Panc1 (cell line): ENCODE data around the gene EHBP1. TPM values are rescaled to one million over a fixed set of nuclear protein-coding genes. Genes with fewer than 3 reads are reported as not detected.

Experiments
- ATAC-seq: fragments of 200-7000 bp; cut with Tn5 transposase; 2 replicates; pipeline ENCODE4 v1.9.1; 2020; ENCODE audit warnings: mild to moderate bottlenecking, moderate library complexity
- BruUV-seq: library from RNA; stranded (reverse); fragments of 400-500 nt; replicated peaks from 2 replicates; lab custom pipeline; 2021; lab: Mats Ljungman, UMichigan
- CTCF ChIA-PET: fragments of 300-600 bp; sonication (Branson Sonifier 250); formaldehyde crosslinking; loops from one replicate; lab custom pipeline; 2022; ENCODE audit warnings: antibody characterized with exemption; lab: Charles Lee
- POLR2A ChIA-PET: fragments of 300-600 bp; sonication (Branson Sonifier 250); formaldehyde crosslinking; loops from one replicate; lab custom pipeline; 2022; ENCODE audit warnings: antibody characterized with exemption; lab: Charles Lee
- DNase-seq: peaks from one replicate; pipeline ENCODE4 v3.0.0-alpha.2; 2010; ENCODE audit warnings: low read depth, low spot score
- H3K27ac ChIP-seq: 2 replicates; pipeline ENCODE4 v1.5.1; 2011; ENCODE audit warnings: mild to moderate bottlenecking, low read length, inconsistent platforms
- H3K27me3 ChIP-seq: fragments of 200-500 bp; sonication (Bioruptor generic); 2 replicates; pipeline ENCODE4 v1.6.0; 2014; ENCODE audit warnings: low read length, inconsistent platforms; ENCODE audit not compliant: control insufficient read depth, insufficient read depth
- H3K36me3 ChIP-seq: fragments of 200-500 bp; sonication (Bioruptor generic); 2 replicates; pipeline ENCODE4 v1.5.1; 2014; ENCODE audit warnings: inconsistent platforms, mild to moderate bottlenecking, low read length, moderate library complexity; ENCODE audit not compliant: control insufficient read depth, insufficient read depth
- H3K4me1 ChIP-seq: 2 replicates; pipeline ENCODE4 v1.5.1; 2011; ENCODE audit warnings: inconsistent platforms, mild to moderate bottlenecking, low read length, moderate library complexity; ENCODE audit not compliant: control insufficient read depth, insufficient read depth
- H3K4me3 ChIP-seq, 2 experiments: 2 replicates each; pipeline ENCODE4 v1.5.1; 2011 to 2012; ENCODE audit warnings: low read depth in 2 of 2, low read length in 2 of 2, mild to moderate bottlenecking in 2 of 2, inconsistent platforms in 1 of 2, moderate library complexity in 1 of 2
- H3K9me3 ChIP-seq: fragments of 200-500 bp; sonication (Bioruptor generic); 2 replicates; pipeline ENCODE4 v1.5.1; 2014; ENCODE audit warnings: low read depth, mild to moderate bottlenecking, inconsistent platforms, low read length, moderate library complexity; ENCODE audit not compliant: control insufficient read depth, insufficient read depth
- POLR2AphosphoS5 ChIP-seq: IDR thresholded peaks from 2 replicates; pipeline ENCODE4 v1.6.1; 2012; ENCODE audit warnings: mild to moderate bottlenecking, low read depth, low read length, moderate library complexity
- REST ChIP-seq, 2 experiments: IDR thresholded peaks; 2 replicates each; pipeline ENCODE4 v1.6.1; 2011 to 2012; ENCODE audit warnings: low read depth in 2 of 2, control low read depth in 1 of 2, low read length in 1 of 2, mild to moderate bottlenecking in 1 of 2, moderate library complexity in 1 of 2; ENCODE audit not compliant: insufficient read depth in 1 of 2
- SIN3A ChIP-seq: IDR thresholded peaks from 2 replicates; pipeline ENCODE4 v1.6.1; 2012; ENCODE audit warnings: low read depth, mild to moderate bottlenecking, low read length, moderate library complexity, borderline replicate concordance; ENCODE audit not compliant: insufficient read depth
- TCF7L2 ChIP-seq: IDR thresholded peaks from 2 replicates; pipeline ENCODE4 v1.6.1; 2011; ENCODE audit warnings: mild to moderate bottlenecking, low read depth, low read length, inconsistent platforms
- in situ Hi-C: cut with HindIII; loops from 2 replicates; pipeline ENCODE4 v1.10.0; 2016; ENCODE audit warnings: low sequenced_read_pairs, low pct_unique_long_range_greater_than_20kb
- intact Hi-C: fragments of 100-400 bp; cut with micrococcal nuclease; formaldehyde crosslinking; loops from one replicate; pipeline ENCODE4 v1.10.0; 2022; ENCODE audit not compliant: unreplicated experiment
- total RNA-seq: library from RNA; stranded (reverse); gene quantifications from one replicate; pipeline ENCODE4 v1.2.1, GENCODE V29; 2021; ENCODE audit not compliant: unreplicated experiment
- TF ChIP-seq, protein P1 (sequence below): fragments of 450-650 bp; IDR thresholded peaks from 2 replicates; pipeline ENCODE4 v1.5.1; 2017; ENCODE audit warnings: mild to moderate bottlenecking

EHBP1 gene
- total RNA-seq, 1 experiment from 2014 or later, result 46.1 TPM

- ATAC-seq (no peak), DNase-seq (no peak)
- TF ChIP-seq SIN3A (no peak), TCF7L2 (no peak)
- TF ChIP-seq, protein P1, sequence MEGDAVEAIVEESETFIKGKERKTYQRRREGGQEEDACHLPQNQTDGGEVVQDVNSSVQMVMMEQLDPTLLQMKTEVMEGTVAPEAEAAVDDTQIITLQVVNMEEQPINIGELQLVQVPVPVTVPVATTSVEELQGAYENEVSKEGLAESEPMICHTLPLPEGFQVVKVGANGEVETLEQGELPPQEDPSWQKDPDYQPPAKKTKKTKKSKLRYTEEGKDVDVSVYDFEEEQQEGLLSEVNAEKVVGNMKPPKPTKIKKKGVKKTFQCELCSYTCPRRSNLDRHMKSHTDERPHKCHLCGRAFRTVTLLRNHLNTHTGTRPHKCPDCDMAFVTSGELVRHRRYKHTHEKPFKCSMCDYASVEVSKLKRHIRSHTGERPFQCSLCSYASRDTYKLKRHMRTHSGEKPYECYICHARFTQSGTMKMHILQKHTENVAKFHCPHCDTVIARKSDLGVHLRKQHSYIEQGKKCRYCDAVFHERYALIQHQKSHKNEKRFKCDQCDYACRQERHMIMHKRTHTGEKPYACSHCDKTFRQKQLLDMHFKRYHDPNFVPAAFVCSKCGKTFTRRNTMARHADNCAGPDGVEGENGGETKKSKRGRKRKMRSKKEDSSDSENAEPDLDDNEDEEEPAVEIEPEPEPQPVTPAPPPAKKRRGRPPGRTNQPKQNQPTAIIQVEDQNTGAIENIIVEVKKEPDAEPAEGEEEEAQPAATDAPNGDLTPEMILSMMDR, result no peak
- Histone ChIP-seq H3K4me1 (no peaks in the 10 kb centered on the region; the same call in 1 of the 2 replicates), H3K36me3 (peaks cover 6% of the 10 kb centered on the region; the same call in 1 of the 2 replicates), H3K27me3 (no peaks in the 10 kb centered on the region), H3K4me3 (no peak overlapping the region), H3K27ac (no peak overlapping the region), H3K9me3 (no peaks in the 10 kb centered on the region)
- intact Hi-C loops, result no loop called here
- in situ Hi-C loops, result no loop called here
- ChIA-PET POLR2A (no interaction called here), CTCF (no interaction called here)
- no TSS peak for BruUV-seq
Observed at GRCh38 chr2:63054841-63055225, 349.3 kb downstream of the EHBP1 start.

DNA sequence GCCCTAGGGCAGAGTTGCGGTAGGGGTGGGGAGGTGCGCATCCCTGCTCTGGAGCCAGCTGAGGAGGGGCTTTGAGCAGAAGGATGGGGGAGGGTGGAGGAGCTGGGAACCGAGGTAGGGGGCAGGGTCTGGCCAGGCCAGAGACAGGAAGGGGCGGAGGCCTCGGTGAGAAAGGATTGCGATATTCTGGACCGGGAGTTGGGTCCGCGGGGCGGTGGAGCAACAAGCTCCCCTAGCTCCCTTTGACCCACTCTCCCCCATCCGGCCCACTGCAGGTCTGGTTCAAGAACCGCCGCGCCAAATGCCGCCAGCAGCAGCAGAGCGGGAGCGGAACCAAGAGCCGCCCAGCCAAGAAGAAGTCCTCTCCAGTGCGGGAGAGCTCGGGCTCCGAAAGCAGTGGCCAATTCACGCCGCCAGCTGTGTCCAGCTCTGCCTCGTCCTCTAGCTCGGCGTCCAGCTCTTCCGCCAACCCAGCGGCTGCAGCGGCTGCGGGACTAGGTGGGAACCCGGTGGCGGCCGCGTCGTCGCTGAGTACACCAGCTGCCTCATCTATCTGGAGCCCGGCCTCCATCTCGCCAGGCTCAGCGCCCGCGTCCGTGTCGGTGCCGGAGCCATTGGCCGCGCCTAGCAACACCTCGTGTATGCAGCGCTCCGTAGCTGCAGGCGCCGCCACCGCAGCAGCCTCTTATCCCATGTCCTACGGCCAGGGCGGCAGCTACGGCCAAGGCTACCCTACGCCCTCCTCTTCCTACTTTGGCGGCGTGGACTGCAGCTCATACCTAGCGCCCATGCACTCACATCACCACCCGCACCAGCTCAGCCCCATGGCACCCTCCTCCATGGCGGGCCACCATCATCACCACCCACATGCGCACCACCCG, 350.0 kb downstream of the EHBP1 start:
- Histone ChIP-seq H3K36me3 (peaks cover 6% of the 10 kb centered on the region; the same call in 1 of the 2 replicates), H3K27me3 (no peaks in the 10 kb centered on the region)
- intact Hi-C loops, result no loop called here

More for the DNA sequence above, 350.0 kb downstream of the EHBP1 start:
- POLR2A ChIA-PET, result no interaction called here
- H3K27ac ChIP-seq, result no peak overlapping the region
- in situ Hi-C loops, result no loop called here
- CTCF ChIA-PET, result no interaction called here
- ATAC-seq (no peak), DNase-seq (no peak)
- H3K4me3 ChIP-seq, result no peak overlapping the region
- no peaks in the 10 kb centered on the region; the same call in 1 of the 2 replicates for H3K4me1 ChIP-seq
- BruUV-seq, result no TSS peak
- TF ChIP-seq POLR2AphosphoS5 (no peak), REST (IDR thresholded peaks at IDR 0.05; ENCODE audit: insufficient read depth in 1 of 2, low read depth in 2 of 2, low read length in 1 of 2) (no peak), SIN3A (no peak), TCF7L2 (no peak)
- TF ChIP-seq, protein P1, result no peak
- H3K9me3 ChIP-seq, result no peaks in the 10 kb centered on the region
